ENCODE data around the gene IPO13.

Gene IPO13

DNA sequence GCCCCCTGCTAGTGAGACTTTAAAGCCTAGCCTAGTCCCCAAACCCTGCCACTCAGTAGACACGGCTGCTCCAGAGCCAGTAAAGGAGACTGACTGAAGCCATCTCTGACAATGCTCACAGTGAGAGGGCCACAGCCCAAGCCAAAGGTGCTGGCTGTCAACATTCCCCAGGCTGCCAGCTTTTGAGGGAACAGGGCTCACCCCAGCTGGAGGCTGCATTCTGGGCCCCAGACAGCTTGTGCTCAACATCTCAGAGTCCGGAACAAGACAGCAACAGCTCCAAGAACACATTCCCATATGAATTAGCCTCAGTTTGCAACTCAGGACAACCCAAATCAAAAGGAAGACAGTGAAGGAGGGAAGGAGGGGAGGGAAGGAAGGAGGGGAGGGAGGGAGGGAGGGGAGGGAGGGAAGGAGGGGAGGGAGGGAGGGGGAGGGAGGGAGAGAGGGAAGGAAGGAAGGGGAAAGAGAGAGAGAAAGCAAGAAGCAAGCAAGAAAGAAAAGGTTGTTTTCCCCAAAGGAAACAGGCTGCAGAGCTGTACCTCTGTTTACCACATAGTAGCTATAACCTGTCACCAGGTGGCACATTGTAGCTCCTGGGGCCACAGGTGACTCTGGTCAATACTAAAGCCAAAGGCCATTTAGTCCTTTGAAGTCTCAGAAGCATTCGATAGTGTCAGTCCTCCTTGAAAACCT lies 7.7 kb upstream of the IPO13 start:
- TF ChIP-seq POLR2AphosphoS5 (IDR thresholded peaks at IDR 0.05; ENCODE audit: low read depth, low read length) (no peak), SIN3A (IDR thresholded peaks at IDR 0.05; ENCODE audit: borderline replicate concordance, insufficient read depth, low read length) (no peak), TAF1 (IDR thresholded peaks at IDR 0.05; ENCODE audit: borderline replicate concordance, insufficient read depth, low read length) (no peak), FOXP2 (optimal IDR thresholded peaks at IDR 0.05; ENCODE audit: borderline replicate concordance, extremely low read depth, extremely low read length, insufficient read depth) (no peak)
- TF ChIP-seq, protein P1, sequence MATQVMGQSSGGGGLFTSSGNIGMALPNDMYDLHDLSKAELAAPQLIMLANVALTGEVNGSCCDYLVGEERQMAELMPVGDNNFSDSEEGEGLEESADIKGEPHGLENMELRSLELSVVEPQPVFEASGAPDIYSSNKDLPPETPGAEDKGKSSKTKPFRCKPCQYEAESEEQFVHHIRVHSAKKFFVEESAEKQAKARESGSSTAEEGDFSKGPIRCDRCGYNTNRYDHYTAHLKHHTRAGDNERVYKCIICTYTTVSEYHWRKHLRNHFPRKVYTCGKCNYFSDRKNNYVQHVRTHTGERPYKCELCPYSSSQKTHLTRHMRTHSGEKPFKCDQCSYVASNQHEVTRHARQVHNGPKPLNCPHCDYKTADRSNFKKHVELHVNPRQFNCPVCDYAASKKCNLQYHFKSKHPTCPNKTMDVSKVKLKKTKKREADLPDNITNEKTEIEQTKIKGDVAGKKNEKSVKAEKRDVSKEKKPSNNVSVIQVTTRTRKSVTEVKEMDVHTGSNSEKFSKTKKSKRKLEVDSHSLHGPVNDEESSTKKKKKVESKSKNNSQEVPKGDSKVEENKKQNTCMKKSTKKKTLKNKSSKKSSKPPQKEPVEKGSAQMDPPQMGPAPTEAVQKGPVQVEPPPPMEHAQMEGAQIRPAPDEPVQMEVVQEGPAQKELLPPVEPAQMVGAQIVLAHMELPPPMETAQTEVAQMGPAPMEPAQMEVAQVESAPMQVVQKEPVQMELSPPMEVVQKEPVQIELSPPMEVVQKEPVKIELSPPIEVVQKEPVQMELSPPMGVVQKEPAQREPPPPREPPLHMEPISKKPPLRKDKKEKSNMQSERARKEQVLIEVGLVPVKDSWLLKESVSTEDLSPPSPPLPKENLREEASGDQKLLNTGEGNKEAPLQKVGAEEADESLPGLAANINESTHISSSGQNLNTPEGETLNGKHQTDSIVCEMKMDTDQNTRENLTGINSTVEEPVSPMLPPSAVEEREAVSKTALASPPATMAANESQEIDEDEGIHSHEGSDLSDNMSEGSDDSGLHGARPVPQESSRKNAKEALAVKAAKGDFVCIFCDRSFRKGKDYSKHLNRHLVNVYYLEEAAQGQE (IDR thresholded peaks at IDR 0.05; ENCODE audit: insufficient read depth in 1 of 2, low read depth in 2 of 2, low read length in 2 of 2), result no peak

DNA sequence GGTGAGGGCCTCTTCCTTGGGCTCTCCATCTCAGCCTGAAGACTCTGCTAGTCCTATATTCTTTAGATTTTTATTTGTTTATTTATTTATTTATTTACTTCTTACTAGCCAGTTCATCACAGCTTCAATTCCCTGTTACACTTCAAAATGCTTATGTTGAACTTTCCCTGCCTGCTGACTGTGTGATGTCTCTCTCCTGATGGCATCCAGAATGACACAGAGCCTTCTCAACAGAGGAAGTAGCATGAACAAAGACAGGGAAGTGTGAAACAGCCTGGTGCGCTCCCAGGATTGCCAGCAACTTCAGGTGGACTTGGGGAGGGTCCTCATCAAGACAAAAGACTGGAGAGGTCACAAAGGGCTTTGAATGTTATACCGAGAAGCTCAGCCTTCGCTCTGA lies 4.3 kb upstream of the IPO13 start:
- TF ChIP-seq TAF1 (IDR thresholded peaks at IDR 0.05; ENCODE audit: borderline replicate concordance, insufficient read depth, low read length), result no peak
- no peak for TF ChIP-seq SIN3A (IDR thresholded peaks at IDR 0.05; ENCODE audit: borderline replicate concordance, insufficient read depth, low read length)

DNA sequence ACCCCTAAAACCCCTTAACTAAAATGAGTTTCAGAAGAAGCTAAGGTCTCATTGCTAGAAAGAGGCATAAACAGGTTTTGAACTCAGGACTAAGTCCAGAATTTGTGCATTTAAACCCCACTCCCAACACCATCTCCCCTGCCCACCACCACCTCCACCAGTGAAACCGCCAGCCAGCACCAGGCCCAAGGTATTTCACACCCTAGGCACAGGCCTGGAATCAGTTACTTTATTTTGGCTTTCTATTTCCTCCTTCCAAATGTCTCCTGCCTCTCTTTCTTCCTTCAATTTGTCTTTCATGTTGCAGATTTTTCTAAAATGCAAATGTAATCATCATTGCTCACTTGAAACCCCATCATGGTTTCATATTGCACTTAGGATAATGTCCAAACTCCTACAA lies 1.9 kb upstream of the IPO13 start:
- TF ChIP-seq POLR2AphosphoS5 (IDR thresholded peaks at IDR 0.05; ENCODE audit: low read depth, low read length) (no peak), TAF1 (IDR thresholded peaks at IDR 0.05; ENCODE audit: borderline replicate concordance, insufficient read depth, low read length) (no peak), FOXP2 (optimal IDR thresholded peaks at IDR 0.05; ENCODE audit: borderline replicate concordance, extremely low read depth, extremely low read length, insufficient read depth) (no peak), SIN3A (IDR thresholded peaks at IDR 0.05; ENCODE audit: borderline replicate concordance, insufficient read depth, low read length) (no peak)
- TF ChIP-seq, protein P1 (IDR thresholded peaks at IDR 0.05; ENCODE audit: insufficient read depth in 1 of 2, low read depth in 2 of 2, low read length in 2 of 2), result no peak

DNA sequence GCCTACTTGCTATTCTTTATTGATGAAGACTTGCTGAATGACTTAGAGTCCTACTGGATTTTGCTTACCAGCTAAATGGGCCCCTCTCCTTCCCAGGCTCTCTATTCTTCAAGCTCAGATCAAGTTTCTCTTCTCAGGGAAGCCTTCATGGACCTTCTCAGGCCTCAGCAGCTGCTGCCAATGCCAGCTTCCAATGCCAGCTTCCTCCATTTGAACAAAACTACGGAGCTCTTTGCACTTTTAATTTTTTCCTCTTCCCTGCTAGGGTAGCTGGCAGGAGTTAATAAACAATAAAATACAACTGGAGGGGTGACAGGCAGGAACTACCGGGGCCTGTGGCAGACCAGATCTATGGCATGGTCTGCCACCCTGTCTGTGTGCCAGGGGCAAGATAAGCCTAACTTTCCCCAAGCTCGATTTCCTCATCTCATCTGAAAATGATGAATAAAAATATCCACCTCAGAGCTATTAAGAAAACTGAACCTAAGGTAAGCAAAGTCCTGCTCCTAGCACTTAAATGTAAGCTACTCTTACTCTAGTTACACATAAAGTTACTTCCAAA lies 995 bp upstream of the IPO13 start:
- no peak for TF ChIP-seq TAF1 (IDR thresholded peaks at IDR 0.05; ENCODE audit: borderline replicate concordance, insufficient read depth, low read length)
- TF ChIP-seq, protein P1 (IDR thresholded peaks at IDR 0.05; ENCODE audit: insufficient read depth in 1 of 2, low read depth in 2 of 2, low read length in 2 of 2), result no peak
- TF ChIP-seq SIN3A (IDR thresholded peaks at IDR 0.05; ENCODE audit: borderline replicate concordance, insufficient read depth, low read length), result no peak
- TF ChIP-seq FOXP2 (optimal IDR thresholded peaks at IDR 0.05; ENCODE audit: borderline replicate concordance, extremely low read depth, extremely low read length, insufficient read depth), result no peak
- no peak for TF ChIP-seq POLR2AphosphoS5 (IDR thresholded peaks at IDR 0.05; ENCODE audit: low read depth, low read length)

DNA sequence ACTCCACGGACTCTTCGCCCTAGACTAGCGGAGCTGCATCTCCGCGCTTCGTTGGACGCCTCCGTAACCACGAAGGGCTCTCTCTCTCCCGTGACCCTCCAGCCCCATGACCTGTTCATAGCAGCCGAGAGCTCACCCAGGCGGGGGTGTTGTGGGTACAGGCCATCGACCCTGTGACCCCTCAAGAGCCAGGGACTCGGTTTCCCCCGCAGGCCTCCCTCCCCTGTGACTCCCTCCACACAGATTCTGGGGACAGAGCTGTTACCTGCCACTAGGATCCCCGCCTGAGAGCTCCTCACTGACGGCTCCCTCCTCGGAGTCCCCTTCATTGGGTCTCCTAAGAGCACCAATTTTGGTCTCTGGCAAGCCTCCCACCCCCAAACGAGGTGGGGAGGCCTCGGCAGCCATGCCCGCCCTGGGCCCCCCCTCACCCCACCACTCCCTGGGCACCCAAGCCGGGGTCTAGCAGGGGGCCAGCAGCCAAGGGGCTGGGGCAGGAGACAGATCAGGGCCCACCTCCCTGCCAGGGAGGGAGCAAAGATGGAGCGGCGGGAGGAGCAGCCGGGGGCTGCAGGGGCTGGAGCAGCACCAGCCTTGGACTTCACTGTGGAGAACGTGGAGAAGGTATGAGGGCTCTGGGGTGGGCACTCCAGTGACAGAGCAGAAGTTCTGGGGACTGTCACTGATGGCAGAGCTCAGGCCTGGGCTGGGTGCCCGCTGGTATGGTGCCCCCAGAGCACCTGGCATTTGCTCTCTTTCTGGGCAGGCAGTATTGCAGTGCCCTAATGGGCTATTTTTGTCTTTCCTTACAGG lies 517 bp downstream of the IPO13 start:
- TF ChIP-seq SIN3A (IDR thresholded peaks at IDR 0.05; ENCODE audit: borderline replicate concordance, insufficient read depth, low read length), result no peak
- TF ChIP-seq FOXP2 (optimal IDR thresholded peaks at IDR 0.05; ENCODE audit: borderline replicate concordance, extremely low read depth, extremely low read length, insufficient read depth), result no peak
- no peak for TF ChIP-seq POLR2AphosphoS5 (IDR thresholded peaks at IDR 0.05; ENCODE audit: low read depth, low read length)
- TF ChIP-seq, protein P1 (IDR thresholded peaks at IDR 0.05; ENCODE audit: insufficient read depth in 1 of 2, low read depth in 2 of 2, low read length in 2 of 2), result no peak
- no peak for TF ChIP-seq TAF1 (IDR thresholded peaks at IDR 0.05; ENCODE audit: borderline replicate concordance, insufficient read depth, low read length)
